ENCODE data around the gene RNF224.

Gene RNF224

DNA sequence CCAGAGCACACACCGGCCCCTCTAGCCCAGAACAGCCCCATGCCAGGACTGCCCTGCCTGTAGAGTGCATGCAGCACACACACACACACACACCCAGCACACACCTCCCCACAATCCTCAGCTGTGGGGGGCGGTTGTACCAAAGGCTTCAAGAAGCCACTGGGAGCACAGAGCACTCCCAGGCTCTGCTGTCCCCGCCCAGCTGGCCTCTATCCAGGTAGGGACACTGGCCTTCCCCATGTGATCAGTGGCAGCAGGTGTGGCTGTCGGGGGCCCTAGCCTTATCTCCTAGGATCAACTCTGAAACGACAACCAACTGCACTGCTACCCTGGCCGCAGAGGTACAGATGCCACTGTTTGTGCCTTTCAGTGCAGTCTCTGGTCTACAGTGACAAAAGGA lies 40.9 kb upstream of the RNF224 start:
- Histone ChIP-seq H3K9me3 (ENCODE audit: control insufficient read depth, low read length) (no peaks in the 10 kb centered on the region), H3K4me3 (ENCODE audit: low read length) (no peak overlapping the region), H3K36me3 (ENCODE audit: control insufficient read depth, insufficient read depth, low read length, severe bottlenecking) (peaks cover 55% of the 10 kb centered on the region), H3K9ac (ENCODE audit: low read length) (no peak overlapping the region), H3K4me1 (ENCODE audit: control insufficient read depth, insufficient read depth, low read length) (peaks cover 31% of the 10 kb centered on the region), H3K27me3 (replicated peaks; ENCODE audit: control insufficient read depth, insufficient read depth, low read length) (no peaks in the 10 kb centered on the region)
- DNase-seq (ENCODE audit: low read depth): no peak

DNA sequence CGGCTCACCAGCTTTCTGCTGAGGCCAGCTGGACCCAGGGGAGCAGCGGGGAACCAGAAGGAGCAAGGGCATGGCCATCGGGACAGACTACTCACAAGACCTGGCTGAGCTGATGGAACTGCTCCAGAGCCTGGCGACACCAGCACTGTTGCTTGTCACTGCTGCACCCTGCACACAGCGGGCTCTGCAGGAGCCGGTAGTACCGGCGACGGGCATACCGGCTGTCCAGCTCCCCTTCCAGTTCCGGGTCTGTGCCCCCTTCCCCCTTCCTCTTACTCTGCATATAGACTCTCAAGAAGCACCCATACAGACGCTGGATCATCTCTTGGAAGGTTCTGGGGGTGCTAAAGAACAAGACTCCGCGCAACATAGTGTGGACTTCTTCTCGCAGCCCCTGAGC lies 39.9 kb upstream of the RNF224 start:
- Histone ChIP-seq H3K4me1 (ENCODE audit: control insufficient read depth, insufficient read depth, low read length) (peaks cover 31% of the 10 kb centered on the region), H3K4me3 (ENCODE audit: low read length) (peak overlapping the region; percentile 99), H3K36me3 (ENCODE audit: control insufficient read depth, insufficient read depth, low read length, severe bottlenecking) (peaks cover 56% of the 10 kb centered on the region), H3K27me3 (replicated peaks; ENCODE audit: control insufficient read depth, insufficient read depth, low read length) (no peaks in the 10 kb centered on the region), H3K9me3 (ENCODE audit: control insufficient read depth, low read length) (no peaks in the 10 kb centered on the region), H3K9ac (ENCODE audit: low read length) (peak overlapping the region; percentile 99)
- DNase-seq (ENCODE audit: low read depth): no peak

DNA sequence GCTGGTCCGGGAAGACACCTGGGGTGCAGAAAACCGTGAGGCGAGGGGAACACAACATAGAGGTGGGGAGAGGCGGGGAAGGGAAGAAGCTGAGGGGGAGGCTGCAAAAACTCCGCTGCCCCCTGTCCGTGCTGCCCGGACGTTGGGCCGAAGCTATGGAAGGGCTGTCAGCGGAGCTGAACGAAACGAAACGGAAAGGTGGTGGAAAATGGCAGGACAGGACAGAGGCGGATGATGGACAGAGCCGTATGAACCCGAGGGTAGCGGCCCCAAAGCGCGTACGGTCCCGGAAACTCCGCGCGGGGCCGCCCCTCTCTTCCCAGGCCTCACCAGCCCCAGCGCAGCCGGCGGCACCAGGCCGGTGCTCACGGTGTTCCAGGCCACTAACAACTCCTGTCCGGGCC lies 39.2 kb upstream of the RNF224 start:
- no peaks in the 10 kb centered on the region for H3K27me3 ChIP-seq (replicated peaks; ENCODE audit: control insufficient read depth, insufficient read depth, low read length)
- peaks cover 31% of the 10 kb centered on the region for H3K4me1 ChIP-seq (ENCODE audit: control insufficient read depth, insufficient read depth, low read length)
- DNase-seq (ENCODE audit: low read depth): no peak
- H3K9ac ChIP-seq (ENCODE audit: low read length): peak overlapping the region; percentile 99
- no peaks in the 10 kb centered on the region for H3K9me3 ChIP-seq (ENCODE audit: control insufficient read depth, low read length)
- peak overlapping the region; percentile 99 for H3K4me3 ChIP-seq (ENCODE audit: low read length)
- H3K36me3 ChIP-seq (ENCODE audit: control insufficient read depth, insufficient read depth, low read length, severe bottlenecking): peaks cover 49% of the 10 kb centered on the region

- DNase-seq (ENCODE audit: low read depth): peak; percentile 96
- Histone ChIP-seq H3K36me3 (ENCODE audit: control insufficient read depth, insufficient read depth, low read length, severe bottlenecking) (peaks cover 43% of the 10 kb centered on the region), H3K9ac (ENCODE audit: low read length) (peak within 1 kb of the TSS; percentile 99), H3K4me1 (ENCODE audit: control insufficient read depth, insufficient read depth, low read length) (peaks cover 31% of the 10 kb centered on the region), H3K9me3 (ENCODE audit: control insufficient read depth, low read length) (no peaks in the 10 kb centered on the region), H3K27me3 (replicated peaks; ENCODE audit: control insufficient read depth, insufficient read depth, low read length) (no peaks in the 10 kb centered on the region), H3K4me3 (ENCODE audit: low read length) (peak within 1 kb of the TSS; percentile 99)
Observed at GRCh38 chr9:137188490-137189296, 38.6 kb upstream of the RNF224 start, which contains the start of the genes ANAPC2 and SSNA1. ANAPC2 (minus strand) TSS chr9:137188560; CDS start chr9:137188532, 28 bp downstream. SSNA1 (plus strand) TSS chr9:137188676; CDS start chr9:137188727, 51 bp downstream.

GRCh38 chr9:137189297-137190295 lies 37.7 kb upstream of the RNF224 start:
- Histone ChIP-seq H3K4me3 (ENCODE audit: low read length) (peak overlapping the region; percentile 99), H3K9ac (ENCODE audit: low read length) (peak overlapping the region; percentile 99), H3K27me3 (replicated peaks; ENCODE audit: control insufficient read depth, insufficient read depth, low read length) (no peaks in the 10 kb centered on the region), H3K4me1 (ENCODE audit: control insufficient read depth, insufficient read depth, low read length) (peaks cover 31% of the 10 kb centered on the region), H3K9me3 (ENCODE audit: control insufficient read depth, low read length) (no peaks in the 10 kb centered on the region), H3K36me3 (ENCODE audit: control insufficient read depth, insufficient read depth, low read length, severe bottlenecking) (peaks cover 34% of the 10 kb centered on the region)
- DNase-seq (ENCODE audit: low read depth): no peak

- H3K9me3 ChIP-seq (ENCODE audit: control insufficient read depth, low read length): no peaks in the 10 kb centered on the region
- no peaks in the 10 kb centered on the region for H3K27me3 ChIP-seq (replicated peaks; ENCODE audit: control insufficient read depth, insufficient read depth, low read length)
- H3K4me3 ChIP-seq (ENCODE audit: low read length): no peak overlapping the region
- H3K9ac ChIP-seq (ENCODE audit: low read length): peak overlapping the region; percentile 99
- DNase-seq (ENCODE audit: low read depth): no peak
- peaks cover 32% of the 10 kb centered on the region for H3K4me1 ChIP-seq (ENCODE audit: control insufficient read depth, insufficient read depth, low read length)
- peaks cover 28% of the 10 kb centered on the region for H3K36me3 ChIP-seq (ENCODE audit: control insufficient read depth, insufficient read depth, low read length, severe bottlenecking)
Observed at GRCh38 chr9:137190315-137190856, 36.9 kb upstream of the RNF224 start.

DNA sequence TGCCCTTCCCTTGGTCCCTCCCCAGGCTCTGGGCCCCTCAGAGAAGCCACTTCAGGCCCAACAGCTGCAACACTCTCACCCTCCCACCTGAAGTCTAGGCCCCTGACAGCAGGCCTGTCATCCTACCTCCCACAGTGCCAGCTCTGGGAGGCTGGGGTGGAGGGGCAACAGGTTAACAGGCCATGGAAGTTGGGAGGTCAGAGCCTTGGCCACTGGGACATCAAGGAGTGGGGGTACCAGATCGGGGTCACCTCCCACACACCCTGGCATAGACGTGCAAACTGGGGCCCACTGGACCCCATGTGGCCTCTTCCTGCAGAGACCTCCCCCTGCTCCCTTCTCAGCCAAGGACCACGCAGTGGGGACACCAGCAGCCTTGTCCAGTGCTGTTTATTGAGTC lies 36.1 kb upstream of the RNF224 start:
- Histone ChIP-seq H3K9ac (ENCODE audit: low read length) (peak overlapping the region; percentile 1), H3K4me3 (ENCODE audit: low read length) (no peak overlapping the region), H3K9me3 (ENCODE audit: control insufficient read depth, low read length) (no peaks in the 10 kb centered on the region), H3K36me3 (ENCODE audit: control insufficient read depth, insufficient read depth, low read length, severe bottlenecking) (peaks cover 24% of the 10 kb centered on the region), H3K27me3 (replicated peaks; ENCODE audit: control insufficient read depth, insufficient read depth, low read length) (no peaks in the 10 kb centered on the region), H3K4me1 (ENCODE audit: control insufficient read depth, insufficient read depth, low read length) (peaks cover 34% of the 10 kb centered on the region)
- no peak for DNase-seq (ENCODE audit: low read depth)

DNA sequence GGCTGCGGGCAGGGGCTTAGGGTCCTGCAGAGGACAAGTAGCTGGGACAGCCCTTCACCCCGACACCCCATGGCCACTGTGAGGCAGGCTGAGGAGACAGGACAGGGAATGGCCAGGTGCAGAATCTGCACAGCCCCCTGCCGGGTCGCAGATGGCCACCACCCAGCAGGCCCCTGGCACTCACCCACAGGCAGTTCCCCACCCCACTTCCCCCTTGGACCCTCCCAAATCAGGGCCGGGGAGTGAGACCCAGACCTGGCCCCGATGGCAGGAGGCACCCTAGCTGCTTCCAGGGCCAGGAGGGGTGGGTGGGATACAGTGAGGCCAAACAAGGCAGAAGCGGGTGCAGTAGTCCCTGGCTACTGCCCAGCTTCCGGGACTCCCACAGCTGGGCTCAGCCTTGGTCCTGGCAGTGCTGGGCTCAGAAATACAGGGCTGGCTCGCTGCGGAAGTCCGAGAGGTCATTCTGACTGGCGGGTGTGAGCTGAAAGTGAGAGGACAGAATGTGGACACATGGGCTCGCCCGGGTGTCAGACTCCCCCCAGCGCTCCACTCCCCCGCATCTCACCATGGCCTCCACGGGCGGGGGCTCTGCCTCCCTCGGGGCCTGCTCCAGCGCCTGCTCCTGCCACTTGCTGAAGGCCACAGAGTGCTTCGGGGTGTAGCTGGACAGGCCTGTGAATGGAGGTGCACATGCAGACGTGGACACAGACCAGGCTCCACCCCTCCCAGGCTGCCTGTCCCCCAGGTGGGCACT lies 35.4 kb upstream of the RNF224 start:
- peak overlapping the region; percentile 1 for H3K9ac ChIP-seq (ENCODE audit: low read length)
- H3K36me3 ChIP-seq (ENCODE audit: control insufficient read depth, insufficient read depth, low read length, severe bottlenecking): peaks cover 24% of the 10 kb centered on the region
- H3K27me3 ChIP-seq (replicated peaks; ENCODE audit: control insufficient read depth, insufficient read depth, low read length): no peaks in the 10 kb centered on the region
- H3K4me1 ChIP-seq (ENCODE audit: control insufficient read depth, insufficient read depth, low read length): peaks cover 28% of the 10 kb centered on the region
- no peaks in the 10 kb centered on the region for H3K9me3 ChIP-seq (ENCODE audit: control insufficient read depth, low read length)
- H3K4me3 ChIP-seq (ENCODE audit: low read length): no peak overlapping the region
- DNase-seq (ENCODE audit: low read depth): no peak

- no peak for DNase-seq (ENCODE audit: low read depth)
- H3K4me3 ChIP-seq (ENCODE audit: low read length): no peak overlapping the region
Observed at GRCh38 chr9:137192448-137192780, 34.9 kb upstream of the RNF224 start.

GRCh38 chr9:137192859-137193258 lies 34.4 kb upstream of the RNF224 start:
- H3K9ac ChIP-seq (ENCODE audit: low read length): no peak overlapping the region
- no peak overlapping the region for H3K4me3 ChIP-seq (ENCODE audit: low read length)
- no peak for DNase-seq (ENCODE audit: low read depth)
- peaks cover 24% of the 10 kb centered on the region for H3K36me3 ChIP-seq (ENCODE audit: control insufficient read depth, insufficient read depth, low read length, severe bottlenecking)
- H3K27me3 ChIP-seq (replicated peaks; ENCODE audit: control insufficient read depth, insufficient read depth, low read length): no peaks in the 10 kb centered on the region
- no peaks in the 10 kb centered on the region for H3K9me3 ChIP-seq (ENCODE audit: control insufficient read depth, low read length)
- H3K4me1 ChIP-seq (ENCODE audit: control insufficient read depth, insufficient read depth, low read length): peaks cover 18% of the 10 kb centered on the region

More at GRCh38 chr9:137192448-137192780, 34.9 kb upstream of the RNF224 start:
- H3K4me1 ChIP-seq (ENCODE audit: control insufficient read depth, insufficient read depth, low read length): peaks cover 22% of the 10 kb centered on the region
- H3K36me3 ChIP-seq (ENCODE audit: control insufficient read depth, insufficient read depth, low read length, severe bottlenecking): peaks cover 24% of the 10 kb centered on the region
- H3K9me3 ChIP-seq (ENCODE audit: control insufficient read depth, low read length): no peaks in the 10 kb centered on the region
- no peaks in the 10 kb centered on the region for H3K27me3 ChIP-seq (replicated peaks; ENCODE audit: control insufficient read depth, insufficient read depth, low read length)
- no peak overlapping the region for H3K9ac ChIP-seq (ENCODE audit: low read length)

Measured in adipocyte (in vitro differentiated cells).